Vagina (tissue), 2 donors: ENCODE data around the gene ZNF484.

Experiments
- CTCF ChIP-seq, 3 experiments: fragments of 450-650 bp in 2 of 3; fragments of 200-600 bp in 1 of 3; sonication (generic) in 1 of 3; IDR thresholded peaks; one replicate each; pipeline ENCODE4 v1.5.1; 2017 to 2019; ENCODE audit warnings: antibody characterized with exemption in 3 of 3, mild to moderate bottlenecking in 2 of 3, moderate library complexity in 2 of 3
- POLR2A ChIP-seq, 2 donors: fragments of 450-650 bp; IDR thresholded peaks; one replicate each; pipeline ENCODE4 v1.6.1; 2017; ENCODE audit warnings: antibody characterized with exemption in 2 of 2, mild to moderate bottlenecking in 2 of 2, moderate library complexity in 2 of 2
- POLR2AphosphoS5 ChIP-seq, 2 donors: sonication (generic); formaldehyde crosslinking; IDR thresholded peaks; one replicate each; pipeline ENCODE4 v1.9.0; 2017; ENCODE audit warnings: antibody characterized with exemption in 2 of 2, mild to moderate bottlenecking in 2 of 2, low read depth in 1 of 2; ENCODE audit not compliant: insufficient read depth in 1 of 2

DNA sequence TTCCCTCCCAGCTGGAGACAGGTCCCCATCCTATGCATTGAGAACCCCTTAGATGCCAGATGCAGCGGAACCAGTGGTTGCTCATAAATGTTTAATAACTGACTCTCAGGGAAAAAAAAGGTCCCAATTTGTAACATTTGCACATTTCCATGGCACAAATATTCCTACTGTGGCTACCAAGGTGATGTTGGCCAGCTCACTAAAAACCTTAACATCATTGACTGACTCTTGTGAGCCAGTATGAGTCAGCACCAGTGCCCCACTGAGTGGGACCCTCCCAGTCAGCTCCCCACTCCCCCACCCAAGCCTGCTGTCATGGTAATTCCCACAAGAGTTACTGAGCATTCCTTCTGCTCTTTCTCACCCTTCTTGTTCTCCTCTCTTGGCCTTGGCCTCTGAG lies 42.6 kb upstream of the ZNF484 start:
- TF ChIP-seq CTCF (IDR thresholded peaks at IDR 0.05): no peak
- TF ChIP-seq POLR2A (IDR thresholded peaks at IDR 0.05): no peak
- TF ChIP-seq POLR2AphosphoS5 (IDR thresholded peaks at IDR 0.05; ENCODE audit: insufficient read depth in 1 of 2, low read depth in 1 of 2): no peak
